ENCODE data around the gene CASP8. TPM values are rescaled to one million over a fixed set of nuclear protein-coding genes. Genes with fewer than 3 reads are reported as not detected.

The CASP8 gene
- polyA plus RNA-seq, 1 donor from 2014 or later = not detected

DNA sequence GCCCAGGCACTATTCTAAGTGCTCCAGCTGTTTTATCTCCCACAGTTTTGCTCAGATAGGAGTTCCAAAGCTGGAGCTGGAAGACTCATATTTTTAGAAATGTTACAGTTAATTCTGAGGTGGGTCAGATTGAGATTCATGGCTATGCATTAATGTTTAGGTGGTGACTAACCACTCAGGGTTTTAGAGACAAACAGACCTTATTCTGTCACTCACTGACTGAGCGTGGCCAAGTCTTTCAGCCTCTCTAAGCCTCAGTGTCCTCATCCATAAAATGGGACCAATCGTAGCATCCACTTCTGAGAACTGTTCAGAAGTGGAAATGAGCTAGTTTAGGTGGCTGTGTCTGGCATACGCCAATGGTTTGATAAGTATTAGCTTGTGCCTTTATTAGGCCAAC is 4.3 kb upstream of the CASP8 start:
- no peaks in the 10 kb centered on the region for H3K9me2 ChIP-seq (ENCODE audit: insufficient read depth, low read length)
- no peak for TF ChIP-seq POLR2AphosphoS5 (IDR thresholded peaks at IDR 0.05)
- TF ChIP-seq SMC3 (conservative IDR thresholded peaks at IDR 0.05; ENCODE audit: poor library complexity) = no peak
- TF ChIP-seq MXI1 (conservative IDR thresholded peaks at IDR 0.05; ENCODE audit: poor library complexity, severe bottlenecking) = no peak
- no peak for TF ChIP-seq EZH2 (IDR thresholded peaks at IDR 0.05; ENCODE audit: borderline replicate concordance, insufficient read depth, low read length, poor library complexity, severe bottlenecking)
- TF ChIP-seq, protein P1, sequence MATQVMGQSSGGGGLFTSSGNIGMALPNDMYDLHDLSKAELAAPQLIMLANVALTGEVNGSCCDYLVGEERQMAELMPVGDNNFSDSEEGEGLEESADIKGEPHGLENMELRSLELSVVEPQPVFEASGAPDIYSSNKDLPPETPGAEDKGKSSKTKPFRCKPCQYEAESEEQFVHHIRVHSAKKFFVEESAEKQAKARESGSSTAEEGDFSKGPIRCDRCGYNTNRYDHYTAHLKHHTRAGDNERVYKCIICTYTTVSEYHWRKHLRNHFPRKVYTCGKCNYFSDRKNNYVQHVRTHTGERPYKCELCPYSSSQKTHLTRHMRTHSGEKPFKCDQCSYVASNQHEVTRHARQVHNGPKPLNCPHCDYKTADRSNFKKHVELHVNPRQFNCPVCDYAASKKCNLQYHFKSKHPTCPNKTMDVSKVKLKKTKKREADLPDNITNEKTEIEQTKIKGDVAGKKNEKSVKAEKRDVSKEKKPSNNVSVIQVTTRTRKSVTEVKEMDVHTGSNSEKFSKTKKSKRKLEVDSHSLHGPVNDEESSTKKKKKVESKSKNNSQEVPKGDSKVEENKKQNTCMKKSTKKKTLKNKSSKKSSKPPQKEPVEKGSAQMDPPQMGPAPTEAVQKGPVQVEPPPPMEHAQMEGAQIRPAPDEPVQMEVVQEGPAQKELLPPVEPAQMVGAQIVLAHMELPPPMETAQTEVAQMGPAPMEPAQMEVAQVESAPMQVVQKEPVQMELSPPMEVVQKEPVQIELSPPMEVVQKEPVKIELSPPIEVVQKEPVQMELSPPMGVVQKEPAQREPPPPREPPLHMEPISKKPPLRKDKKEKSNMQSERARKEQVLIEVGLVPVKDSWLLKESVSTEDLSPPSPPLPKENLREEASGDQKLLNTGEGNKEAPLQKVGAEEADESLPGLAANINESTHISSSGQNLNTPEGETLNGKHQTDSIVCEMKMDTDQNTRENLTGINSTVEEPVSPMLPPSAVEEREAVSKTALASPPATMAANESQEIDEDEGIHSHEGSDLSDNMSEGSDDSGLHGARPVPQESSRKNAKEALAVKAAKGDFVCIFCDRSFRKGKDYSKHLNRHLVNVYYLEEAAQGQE (IDR thresholded peaks at IDR 0.05; ENCODE audit: borderline replicate concordance) = no peak
- TF ChIP-seq, protein P2, sequence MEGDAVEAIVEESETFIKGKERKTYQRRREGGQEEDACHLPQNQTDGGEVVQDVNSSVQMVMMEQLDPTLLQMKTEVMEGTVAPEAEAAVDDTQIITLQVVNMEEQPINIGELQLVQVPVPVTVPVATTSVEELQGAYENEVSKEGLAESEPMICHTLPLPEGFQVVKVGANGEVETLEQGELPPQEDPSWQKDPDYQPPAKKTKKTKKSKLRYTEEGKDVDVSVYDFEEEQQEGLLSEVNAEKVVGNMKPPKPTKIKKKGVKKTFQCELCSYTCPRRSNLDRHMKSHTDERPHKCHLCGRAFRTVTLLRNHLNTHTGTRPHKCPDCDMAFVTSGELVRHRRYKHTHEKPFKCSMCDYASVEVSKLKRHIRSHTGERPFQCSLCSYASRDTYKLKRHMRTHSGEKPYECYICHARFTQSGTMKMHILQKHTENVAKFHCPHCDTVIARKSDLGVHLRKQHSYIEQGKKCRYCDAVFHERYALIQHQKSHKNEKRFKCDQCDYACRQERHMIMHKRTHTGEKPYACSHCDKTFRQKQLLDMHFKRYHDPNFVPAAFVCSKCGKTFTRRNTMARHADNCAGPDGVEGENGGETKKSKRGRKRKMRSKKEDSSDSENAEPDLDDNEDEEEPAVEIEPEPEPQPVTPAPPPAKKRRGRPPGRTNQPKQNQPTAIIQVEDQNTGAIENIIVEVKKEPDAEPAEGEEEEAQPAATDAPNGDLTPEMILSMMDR (IDR thresholded peaks at IDR 0.05; ENCODE audit: poor library complexity, severe bottlenecking) = no peak
- no peak for TF ChIP-seq TAF1 (IDR thresholded peaks at IDR 0.05; ENCODE audit: low read depth)
- no peak for TF ChIP-seq RAD21 (conservative IDR thresholded peaks at IDR 0.05)
- no peak for TF ChIP-seq EP300 (conservative IDR thresholded peaks at IDR 0.05; ENCODE audit: poor library complexity, severe bottlenecking)
- H3K9ac ChIP-seq (ENCODE audit: low read length) = no peak overlapping the region
- no peaks in the 10 kb centered on the region for H3K9me3 ChIP-seq (ENCODE audit: low read length)
- H3K27me3 ChIP-seq (ENCODE audit: insufficient read depth, low read depth, low read length) = no peaks in the 10 kb centered on the region
- H2AFZ ChIP-seq (ENCODE audit: low read depth, low read length) = no peak overlapping the region
- H3F3A ChIP-seq (ENCODE audit: insufficient read depth, low read length, poor library complexity, severe bottlenecking) = no peaks in the 10 kb centered on the region
- H3K79me2 ChIP-seq (replicated peaks; ENCODE audit: insufficient read depth, low read length) = no peaks in the 10 kb centered on the region
- no peak overlapping the region for H3K27ac ChIP-seq (ENCODE audit: low read length)
- no peak overlapping the region for H3K4me2 ChIP-seq (ENCODE audit: low read length)
- H4K20me1 ChIP-seq (ENCODE audit: insufficient read depth) = no peaks in the 10 kb centered on the region
- no peaks in the 10 kb centered on the region for H3K36me3 ChIP-seq (ENCODE audit: insufficient read depth, low read length)
- no peak overlapping the region for H3K4me3 ChIP-seq (ENCODE audit: low read length)

DNA sequence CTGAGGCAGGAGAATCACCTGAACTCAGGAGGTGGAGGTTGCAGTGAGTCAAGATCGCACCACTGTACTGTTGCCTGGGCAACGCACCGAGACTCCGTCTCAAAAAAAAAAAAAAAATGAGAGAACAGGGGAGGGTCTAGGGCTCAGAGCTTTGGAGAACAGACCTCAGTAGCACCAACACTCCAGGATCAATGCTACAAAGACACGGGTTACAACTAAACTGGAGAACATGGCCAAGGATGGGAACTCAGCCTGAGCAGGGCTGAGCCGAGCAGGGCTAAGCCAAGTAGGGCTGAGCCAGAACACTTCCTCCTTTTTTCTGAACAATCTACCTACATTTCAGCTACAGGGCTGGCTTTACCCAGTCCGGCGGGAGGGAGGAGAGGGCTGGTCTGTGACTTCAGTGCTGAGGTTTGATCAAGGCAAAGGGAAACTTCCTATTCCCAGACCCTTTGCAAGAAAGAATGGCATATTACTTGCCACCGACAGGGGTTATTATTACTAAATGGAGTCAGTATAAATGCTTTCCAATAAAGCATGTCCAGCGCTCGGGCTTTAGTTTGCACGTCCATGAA is 2.9 kb upstream of the CASP8 start:
- H3K27ac ChIP-seq (ENCODE audit: low read length) = no peak overlapping the region
- H3K4me2 ChIP-seq (ENCODE audit: low read length) = no peak overlapping the region
- H3K4me3 ChIP-seq (ENCODE audit: low read length) = no peak overlapping the region
- no peak for TF ChIP-seq RAD21 (conservative IDR thresholded peaks at IDR 0.05)
- no peak for TF ChIP-seq SMC3 (conservative IDR thresholded peaks at IDR 0.05; ENCODE audit: poor library complexity)
- TF ChIP-seq MXI1 (conservative IDR thresholded peaks at IDR 0.05; ENCODE audit: poor library complexity, severe bottlenecking) = no peak
- no peak for TF ChIP-seq POLR2AphosphoS5 (IDR thresholded peaks at IDR 0.05)
- no peak for TF ChIP-seq TAF1 (IDR thresholded peaks at IDR 0.05; ENCODE audit: low read depth)
- TF ChIP-seq, protein P2 (IDR thresholded peaks at IDR 0.05; ENCODE audit: poor library complexity, severe bottlenecking) = no peak
- TF ChIP-seq, protein P1 (IDR thresholded peaks at IDR 0.05; ENCODE audit: borderline replicate concordance) = no peak
- TF ChIP-seq EP300 (conservative IDR thresholded peaks at IDR 0.05; ENCODE audit: poor library complexity, severe bottlenecking) = no peak
- TF ChIP-seq EZH2 (IDR thresholded peaks at IDR 0.05; ENCODE audit: borderline replicate concordance, insufficient read depth, low read length, poor library complexity, severe bottlenecking) = no peak
- no peak overlapping the region for H3K9ac ChIP-seq (ENCODE audit: low read length)
- no peaks in the 10 kb centered on the region for H3K36me3 ChIP-seq (ENCODE audit: insufficient read depth, low read length)
- H3K27me3 ChIP-seq (ENCODE audit: insufficient read depth, low read depth, low read length) = no peaks in the 10 kb centered on the region
- no peaks in the 10 kb centered on the region for H3K9me2 ChIP-seq (ENCODE audit: insufficient read depth, low read length)
- no peaks in the 10 kb centered on the region for H3K79me2 ChIP-seq (replicated peaks; ENCODE audit: insufficient read depth, low read length)
- no peak overlapping the region for H2AFZ ChIP-seq (ENCODE audit: low read depth, low read length)
- no peaks in the 10 kb centered on the region for H3K9me3 ChIP-seq (ENCODE audit: low read length)
- no peaks in the 10 kb centered on the region for H4K20me1 ChIP-seq (ENCODE audit: insufficient read depth)
- no peaks in the 10 kb centered on the region for H3F3A ChIP-seq (ENCODE audit: insufficient read depth, low read length, poor library complexity, severe bottlenecking)

All from neural cell (in vitro differentiated cells).